Keratinocyte (primary cell): ENCODE data around the gene TOMM22. TPM values are rescaled to one million over a fixed set of nuclear protein-coding genes. Genes with fewer than 3 reads are reported as not detected.

Experiments used
- DNase-seq: peaks from one replicate; pipeline ENCODE4 v3.0.0-alpha.2; 2011; ENCODE audit warnings: low read depth, missing footprints, low spot score
- FAIRE-seq: peaks from 2 replicates; lab custom pipeline; 2011; peaks lifted over from hg19 to GRCh38; lab: Jason Lieb, UNC
- H2AFZ ChIP-seq: 2 replicates; pipeline ENCODE4 v1.6.0; 2012; ENCODE audit warnings: low read length, control low read depth, inconsistent platforms; ENCODE audit not compliant: control insufficient read depth
- H3K27ac ChIP-seq: 2 replicates; pipeline ENCODE4 v1.5.1; 2011; ENCODE audit warnings: low read length; ENCODE audit not compliant: control insufficient read depth, insufficient read depth
- H3K27me3 ChIP-seq: 3 replicates; pipeline ENCODE4 v1.6.0; 2011; ENCODE audit warnings: low read length; ENCODE audit not compliant: control insufficient read depth, insufficient read depth; ENCODE audit errors: extremely low read depth
- H3K36me3 ChIP-seq, 2 experiments: 2 replicates in 1 of 2; 3 replicates in 1 of 2; pipeline ENCODE4 v1.5.1; 2011; ENCODE audit warnings: low read length in 2 of 2, mild to moderate bottlenecking in 1 of 2; ENCODE audit not compliant: control insufficient read depth in 2 of 2, insufficient read depth in 2 of 2; ENCODE audit errors: extremely low read depth in 1 of 2
- H3K4me1 ChIP-seq: 3 replicates; pipeline ENCODE4 v1.5.1; 2011; ENCODE audit warnings: low read length; ENCODE audit not compliant: control insufficient read depth, insufficient read depth; ENCODE audit errors: extremely low read depth
- H3K4me2 ChIP-seq: 3 replicates; pipeline ENCODE4 v1.6.0; 2011; ENCODE audit warnings: low read depth, low read length; ENCODE audit not compliant: control insufficient read depth, insufficient read depth; ENCODE audit errors: extremely low read depth
- H3K4me3 ChIP-seq, 3 experiments: fragments of 200-600 bp in 1 of 3; sonication (generic) in 1 of 3; 2 replicates in 2 of 3; 3 replicates in 1 of 3; pipeline ENCODE4 v1.5.1; 2011 to 2016; ENCODE audit warnings: low read length in 3 of 3, mild to moderate bottlenecking in 3 of 3, control low read depth in 2 of 3, inconsistent platforms in 1 of 3, low read depth in 1 of 3, mixed read lengths in 1 of 3, mixed run types in 1 of 3, moderate library complexity in 1 of 3; ENCODE audit not compliant: control insufficient read depth in 2 of 3, insufficient read depth in 2 of 3; ENCODE audit errors: extremely low read depth in 1 of 3
- H3K79me2 ChIP-seq: 2 replicates; pipeline ENCODE4 v1.6.0; 2012; ENCODE audit warnings: low read length; ENCODE audit not compliant: control insufficient read depth, insufficient read depth
- H3K9ac ChIP-seq: 3 replicates; pipeline ENCODE4 v1.6.0; 2011; ENCODE audit warnings: low read length; ENCODE audit not compliant: control insufficient read depth, insufficient read depth; ENCODE audit errors: extremely low read depth
- H3K9me1 ChIP-seq: 3 replicates; pipeline ENCODE4 v1.6.0; 2011; ENCODE audit warnings: low read length; ENCODE audit not compliant: control insufficient read depth, insufficient read depth; ENCODE audit errors: extremely low read depth
- H3K9me3 ChIP-seq: 2 replicates; pipeline ENCODE4 v1.5.1; 2012; ENCODE audit warnings: low read depth, low read length; ENCODE audit not compliant: control insufficient read depth
- H4K20me1 ChIP-seq: 3 replicates; pipeline ENCODE4 v1.6.0; 2011; ENCODE audit warnings: low read length; ENCODE audit not compliant: control insufficient read depth, insufficient read depth; ENCODE audit errors: extremely low read depth
- EZH2 ChIP-seq: IDR thresholded peaks from one replicate; pipeline ENCODE4 v1.6.1; 2012; ENCODE audit warnings: inconsistent platforms, mild to moderate bottlenecking, low read length, moderate library complexity
- dilution Hi-C: fragments of 300-500 bp; cut with MboI; formaldehyde crosslinking; loops from one replicate; pipeline ENCODE4 v1.7.0; 2020; ENCODE audit warnings: low sequenced_read_pairs; ENCODE audit not compliant: extremely low pct_ligation_motif_present
- polyA plus RNA-seq, 5 experiments: library from polyadenylated mRNA; depleted of rRNA in 3 of 5; stranded (reverse) in 3 of 5; stranded (forward) in 1 of 5; unstranded in 1 of 5; fragments of >200 nt; gene quantifications; 1 replicate in 1 of 5; 2 replicates in 3 of 5; 3 replicates in 1 of 5; pipeline versions ENCODE4 v1.2.1 to v1.2.3, GENCODE V29; 2011 to 2012; ENCODE audit warnings: missing spikeins in 2 of 5, low read depth in 1 of 5, low replicate concordance in 1 of 5
- TF ChIP-seq, protein P1 (sequence below), 3 experiments: IDR thresholded peaks in 1 of 3; conservative IDR thresholded peaks in 1 of 3; optimal IDR thresholded peaks in 1 of 3; 2 replicates in 2 of 3; 3 replicates in 1 of 3; pipeline versions ENCODE3 to v1.5.1; 2011; ENCODE audit warnings: low read length in 3 of 3, mild to moderate bottlenecking in 3 of 3, moderate library complexity in 2 of 3, control low read depth in 1 of 3, inconsistent platforms in 1 of 3; ENCODE audit not compliant: insufficient read depth in 2 of 3; ENCODE audit errors: extremely low read depth in 1 of 3

TOMM22 gene
- polyA plus RNA-seq, 1 donor (not counting 4 experiments of a cell fraction or from before 2014, with no cell fraction given): 81.8 TPM

DNA sequence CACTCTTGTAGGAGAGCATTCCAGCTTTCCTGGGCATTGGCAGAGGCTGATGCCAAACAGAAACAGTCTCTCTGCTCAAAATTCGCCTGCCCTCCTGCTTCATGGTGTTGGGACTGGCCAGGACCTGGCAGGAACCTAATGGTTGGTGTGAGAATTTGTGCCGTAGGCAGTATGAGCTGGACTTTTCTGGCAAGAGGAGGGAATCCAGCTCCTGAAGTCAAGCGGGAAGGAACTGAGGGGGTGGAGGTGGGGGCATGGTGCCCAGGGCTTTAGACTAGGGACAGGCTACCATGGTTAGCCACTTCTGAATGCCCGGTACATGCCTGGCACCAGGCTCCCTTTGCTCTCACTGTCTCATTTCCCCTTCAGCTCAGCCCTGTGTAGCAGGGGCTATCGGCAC, 6.9 kb upstream of the TOMM22 start:
- peaks cover 3 to 13% of the 10 kb centered on the region in 2 experiments for H3K36me3 ChIP-seq
- DNase-seq (no peak), FAIRE-seq (no peak)
- H3K27me3 ChIP-seq: no peaks in the 10 kb centered on the region
- H3K27ac ChIP-seq: no peak overlapping the region
- no peaks in the 10 kb centered on the region for H3K9me1 ChIP-seq
- no peaks in the 10 kb centered on the region for H4K20me1 ChIP-seq
- no peak overlapping the region for H3K9ac ChIP-seq
- no peak overlapping the region for H2AFZ ChIP-seq
- dilution Hi-C loops: no loop called here
- H3K4me3 ChIP-seq: no peak overlapping the region
- TF ChIP-seq EZH2: no peak
- TF ChIP-seq, protein P1, sequence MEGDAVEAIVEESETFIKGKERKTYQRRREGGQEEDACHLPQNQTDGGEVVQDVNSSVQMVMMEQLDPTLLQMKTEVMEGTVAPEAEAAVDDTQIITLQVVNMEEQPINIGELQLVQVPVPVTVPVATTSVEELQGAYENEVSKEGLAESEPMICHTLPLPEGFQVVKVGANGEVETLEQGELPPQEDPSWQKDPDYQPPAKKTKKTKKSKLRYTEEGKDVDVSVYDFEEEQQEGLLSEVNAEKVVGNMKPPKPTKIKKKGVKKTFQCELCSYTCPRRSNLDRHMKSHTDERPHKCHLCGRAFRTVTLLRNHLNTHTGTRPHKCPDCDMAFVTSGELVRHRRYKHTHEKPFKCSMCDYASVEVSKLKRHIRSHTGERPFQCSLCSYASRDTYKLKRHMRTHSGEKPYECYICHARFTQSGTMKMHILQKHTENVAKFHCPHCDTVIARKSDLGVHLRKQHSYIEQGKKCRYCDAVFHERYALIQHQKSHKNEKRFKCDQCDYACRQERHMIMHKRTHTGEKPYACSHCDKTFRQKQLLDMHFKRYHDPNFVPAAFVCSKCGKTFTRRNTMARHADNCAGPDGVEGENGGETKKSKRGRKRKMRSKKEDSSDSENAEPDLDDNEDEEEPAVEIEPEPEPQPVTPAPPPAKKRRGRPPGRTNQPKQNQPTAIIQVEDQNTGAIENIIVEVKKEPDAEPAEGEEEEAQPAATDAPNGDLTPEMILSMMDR (optimal IDR thresholded peaks at IDR 0.05 in 1 of 3, IDR thresholded peaks at IDR 0.05 in 1 of 3, conservative IDR thresholded peaks at IDR 0.05 in 1 of 3; ENCODE audit: extremely low read depth in 1 of 3, insufficient read depth in 2 of 3, low read length in 3 of 3): no peak
- H3K79me2 ChIP-seq: no peaks in the 10 kb centered on the region
- H3K9me3 ChIP-seq: no peaks in the 10 kb centered on the region
- no peaks in the 10 kb centered on the region for H3K4me1 ChIP-seq
- H3K4me2 ChIP-seq: no peak overlapping the region

DNA sequence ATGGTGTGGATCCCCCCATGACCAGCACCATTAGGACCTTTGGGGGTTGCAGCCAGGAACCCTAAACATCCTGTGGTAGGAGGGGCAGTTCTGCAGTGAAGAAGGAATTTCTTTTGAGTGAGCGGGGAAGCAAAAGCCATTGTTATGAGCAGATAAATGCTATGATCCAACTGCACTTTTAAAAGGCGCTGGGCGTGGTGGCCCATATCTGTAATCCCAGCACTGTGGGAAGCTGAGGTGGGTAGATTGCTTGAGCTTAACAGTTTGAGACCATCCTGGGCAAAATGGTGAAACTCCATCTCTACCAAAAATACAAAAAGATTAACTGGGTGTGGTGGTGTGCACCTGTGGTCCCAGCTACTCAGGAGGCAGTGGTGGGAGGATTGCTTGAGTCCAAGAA, 5.9 kb upstream of the TOMM22 start:
- Histone ChIP-seq H2AFZ (no peak overlapping the region), H3K4me2 (no peak overlapping the region), H3K27ac (no peak overlapping the region), H3K27me3 (no peaks in the 10 kb centered on the region), H3K9me1 (peaks cover 3% of the 10 kb centered on the region), H3K9ac (no peak overlapping the region), H3K4me3 (no peak overlapping the region), H4K20me1 (no peaks in the 10 kb centered on the region), H3K9me3 (no peaks in the 10 kb centered on the region), H3K36me3 (peaks cover 3 to 10% of the 10 kb centered on the region in 2 experiments), H3K4me1 (no peaks in the 10 kb centered on the region), H3K79me2 (no peaks in the 10 kb centered on the region)
- dilution Hi-C loops: no loop called here
- TF ChIP-seq, protein P1 (optimal IDR thresholded peaks at IDR 0.05 in 1 of 3, IDR thresholded peaks at IDR 0.05 in 1 of 3, conservative IDR thresholded peaks at IDR 0.05 in 1 of 3; ENCODE audit: extremely low read depth in 1 of 3, insufficient read depth in 2 of 3, low read length in 3 of 3): no peak
- TF ChIP-seq EZH2: no peak
- no peak for DNase-seq
- FAIRE-seq: no peak
